IPS-18c (cell line): ENCODE data around the gene STAP2.

Experiments
- H3K4me3 ChIP-seq: 2 replicates; pipeline ENCODE4 v1.7.0; 2013; ENCODE audit warnings: low read depth, mild to moderate bottlenecking, low read length, moderate library complexity; ENCODE audit not compliant: insufficient read depth
- H3K9me3 ChIP-seq: one replicate; pipeline ENCODE4 v1.6.1; 2013; ENCODE audit warnings: mild to moderate bottlenecking, low read length, moderate library complexity; ENCODE audit not compliant: control insufficient read depth, insufficient read depth

The STAP2 gene

GRCh38 chr19:4372165-4373012 lies 33.8 kb upstream of the STAP2 start:
- H3K4me3 ChIP-seq: no peak overlapping the region
- H3K9me3 ChIP-seq: no peaks in the 10 kb centered on the region

DNA sequence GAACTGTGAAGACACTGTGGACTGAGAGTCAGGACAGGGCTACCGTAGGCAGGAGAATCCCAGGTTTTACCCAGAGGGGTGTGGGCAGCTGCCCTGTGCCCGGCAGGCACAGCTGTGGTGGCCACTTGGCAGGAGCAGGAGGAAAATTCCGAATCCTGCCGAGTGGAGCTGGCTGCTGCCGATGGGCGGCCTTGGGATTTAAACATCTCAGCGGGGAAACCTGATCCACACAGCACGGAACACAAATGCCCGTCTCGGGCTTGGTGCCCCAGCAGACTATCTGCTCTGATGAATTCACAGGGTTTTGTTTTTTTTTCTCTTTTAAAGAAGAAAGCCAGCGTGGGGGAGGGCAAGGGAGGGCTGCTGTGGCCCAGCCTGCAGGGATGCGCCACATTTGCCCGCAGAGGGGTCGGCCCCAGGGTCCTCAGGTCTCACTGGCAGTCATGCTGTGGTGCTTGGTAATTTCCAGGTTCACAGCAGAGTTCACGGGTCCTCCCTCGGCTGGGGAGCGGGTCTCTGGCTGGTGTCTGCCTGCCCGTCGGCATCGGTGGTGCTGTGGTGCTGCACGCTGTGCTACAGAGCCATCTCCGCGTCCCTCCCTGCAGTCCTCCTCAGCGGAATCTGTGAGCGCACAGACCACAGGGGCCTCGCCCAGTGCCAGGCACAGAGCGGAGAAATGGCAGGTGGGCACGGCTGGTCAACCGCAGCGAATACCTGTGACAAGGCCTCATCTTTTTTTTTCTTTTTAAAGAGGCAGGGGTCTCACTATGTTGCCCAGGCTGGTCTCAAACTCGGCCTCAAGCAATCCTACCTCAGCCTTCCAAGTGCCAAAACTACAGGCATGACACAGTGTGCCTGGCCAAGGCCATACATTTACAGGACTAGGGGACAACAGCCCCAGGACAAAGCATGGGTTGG lies 32.9 kb upstream of the STAP2 start:
- H3K9me3 ChIP-seq: no peaks in the 10 kb centered on the region
- no peak overlapping the region for H3K4me3 ChIP-seq

- H3K4me3 ChIP-seq: no peak overlapping the region
- H3K9me3 ChIP-seq: no peaks in the 10 kb centered on the region
Measured at GRCh38 chr19:4370418-4371041, 31.9 kb upstream of the STAP2 start.

DNA sequence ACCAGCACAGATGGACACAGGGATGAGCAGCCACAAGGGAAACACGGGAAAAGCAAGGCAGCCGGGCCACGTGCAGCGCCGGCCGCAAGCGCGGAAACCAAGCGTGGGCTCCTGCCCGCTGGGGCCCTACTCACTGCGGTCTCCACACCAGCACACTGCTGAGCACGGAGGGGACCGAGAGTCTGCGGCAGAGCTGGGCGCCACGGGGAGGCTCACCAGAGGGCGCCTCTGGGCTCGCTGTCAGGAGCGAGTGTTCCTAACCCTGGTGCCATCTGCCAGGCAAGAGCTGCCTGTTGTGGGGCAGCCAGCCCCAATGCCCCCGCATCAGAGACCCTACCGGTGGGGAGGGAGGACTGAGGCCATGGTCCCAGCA lies 31.2 kb upstream of the STAP2 start:
- H3K4me3 ChIP-seq: no peak overlapping the region
- H3K9me3 ChIP-seq: no peaks in the 10 kb centered on the region

- Histone ChIP-seq H3K9me3 (no peaks in the 10 kb centered on the region), H3K4me3 (no peak overlapping the region)
Measured at GRCh38 chr19:4369109-4369887, 30.7 kb upstream of the STAP2 start.

DNA sequence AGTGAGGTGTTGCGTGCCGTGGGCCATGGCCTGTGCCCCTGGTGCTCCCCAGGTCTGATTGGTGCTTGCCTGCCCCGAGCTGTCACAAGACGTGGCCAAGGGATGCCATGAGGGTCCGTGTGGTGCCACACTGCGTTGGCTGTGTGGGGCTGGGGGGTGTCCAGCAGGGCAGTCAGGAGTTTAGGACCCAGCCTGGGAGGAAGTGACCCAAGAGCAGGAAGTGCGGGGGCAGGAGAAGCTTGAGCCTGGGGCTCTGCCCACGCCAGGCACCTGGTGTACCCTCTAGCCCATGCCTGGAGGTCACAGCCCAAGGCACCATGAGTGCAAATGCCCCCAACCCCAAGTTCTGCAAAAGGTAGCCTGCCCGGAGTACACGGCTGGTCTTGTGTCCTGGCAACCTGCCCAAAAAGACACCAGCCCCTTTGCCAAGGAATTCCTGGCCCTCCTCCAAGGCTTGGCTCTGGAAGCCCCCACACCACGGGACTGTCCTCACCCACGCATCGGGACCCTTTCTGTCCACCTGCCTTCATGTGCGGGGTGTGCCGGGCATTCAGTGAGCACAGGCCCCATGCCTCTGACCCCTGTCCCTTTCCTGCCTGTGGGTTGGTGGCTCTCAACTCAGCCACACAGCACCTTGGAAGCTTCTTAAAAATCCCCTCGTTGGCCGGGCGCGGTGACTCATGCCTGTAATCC lies 29.6 kb upstream of the STAP2 start:
- no peaks in the 10 kb centered on the region for H3K9me3 ChIP-seq
- H3K4me3 ChIP-seq: no peak overlapping the region

DNA sequence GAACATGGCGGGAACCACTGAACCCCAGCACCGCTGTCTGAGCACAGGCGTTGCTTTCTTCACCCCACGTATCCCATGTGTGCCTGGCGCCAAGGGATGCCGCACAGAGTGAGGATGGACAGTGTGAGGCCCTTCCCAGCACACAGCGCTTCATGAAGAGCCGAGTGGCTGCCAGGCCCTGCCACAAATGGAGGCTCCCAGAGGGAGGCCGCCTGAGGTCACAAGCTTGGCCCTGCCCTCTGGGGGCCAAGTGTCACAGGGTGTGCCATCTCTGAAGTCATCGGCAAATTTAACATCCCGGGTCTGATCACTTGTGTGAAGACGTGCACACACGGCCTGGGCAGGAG lies 29.1 kb upstream of the STAP2 start:
- Histone ChIP-seq H3K9me3 (no peaks in the 10 kb centered on the region), H3K4me3 (no peak overlapping the region)

DNA sequence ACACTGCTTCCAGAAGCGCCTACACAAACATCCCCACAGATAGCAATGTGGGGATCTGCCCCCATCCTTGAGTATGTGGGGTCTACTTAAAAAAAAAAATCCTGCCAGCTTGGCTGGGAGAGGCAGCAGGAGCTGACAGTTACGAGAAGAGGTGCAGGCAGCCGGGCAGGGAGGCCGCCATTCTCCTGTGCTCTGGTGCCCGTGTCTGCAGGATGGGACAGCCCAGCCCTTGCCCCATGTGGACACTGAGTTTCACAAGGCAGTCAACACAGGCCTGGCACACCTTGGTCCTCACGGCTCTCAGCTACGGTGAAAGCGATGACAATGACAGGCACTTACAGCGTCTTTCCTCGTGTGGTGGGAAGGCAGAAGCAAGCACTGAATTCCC lies 28.7 kb upstream of the STAP2 start:
- H3K4me3 ChIP-seq: no peak overlapping the region
- no peaks in the 10 kb centered on the region for H3K9me3 ChIP-seq

- H3K4me3 ChIP-seq: no peak overlapping the region
Measured at GRCh38 chr19:4366666-4367335, 28.2 kb upstream of the STAP2 start.

GRCh38 chr19:4365791-4366665 lies 27.4 kb upstream of the STAP2 start:
- Histone ChIP-seq H3K4me3 (no peak overlapping the region), H3K9me3 (no peaks in the 10 kb centered on the region)

More at GRCh38 chr19:4366666-4367335, 28.2 kb upstream of the STAP2 start:
- H3K9me3 ChIP-seq: no peaks in the 10 kb centered on the region

DNA sequence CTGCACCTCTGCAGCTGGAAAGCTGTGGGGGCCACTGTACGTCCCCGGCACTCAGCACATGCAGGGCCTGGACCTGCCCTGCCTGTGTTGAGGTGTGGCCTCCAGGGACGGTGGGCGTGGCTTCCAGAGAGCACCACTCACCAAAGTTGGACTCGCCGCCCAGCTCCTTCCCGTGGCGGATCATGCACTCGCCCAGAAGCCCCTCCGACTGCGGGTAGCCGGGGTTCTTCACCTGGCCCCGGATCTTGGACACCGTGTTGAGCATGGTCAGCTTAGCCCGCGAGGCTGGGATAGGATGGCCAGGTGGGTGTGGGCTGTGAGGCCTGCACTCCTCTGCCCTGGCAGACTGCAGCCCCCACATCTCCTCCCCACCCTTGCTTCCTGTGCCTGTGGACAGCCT lies 26.7 kb upstream of the STAP2 start:
- Histone ChIP-seq H3K4me3 (no peak overlapping the region), H3K9me3 (no peaks in the 10 kb centered on the region)

- Histone ChIP-seq H3K4me3 (no peak overlapping the region), H3K9me3 (no peaks in the 10 kb centered on the region)
Measured at GRCh38 chr19:4363571-4364304, 25.1 kb upstream of the STAP2 start.

DNA sequence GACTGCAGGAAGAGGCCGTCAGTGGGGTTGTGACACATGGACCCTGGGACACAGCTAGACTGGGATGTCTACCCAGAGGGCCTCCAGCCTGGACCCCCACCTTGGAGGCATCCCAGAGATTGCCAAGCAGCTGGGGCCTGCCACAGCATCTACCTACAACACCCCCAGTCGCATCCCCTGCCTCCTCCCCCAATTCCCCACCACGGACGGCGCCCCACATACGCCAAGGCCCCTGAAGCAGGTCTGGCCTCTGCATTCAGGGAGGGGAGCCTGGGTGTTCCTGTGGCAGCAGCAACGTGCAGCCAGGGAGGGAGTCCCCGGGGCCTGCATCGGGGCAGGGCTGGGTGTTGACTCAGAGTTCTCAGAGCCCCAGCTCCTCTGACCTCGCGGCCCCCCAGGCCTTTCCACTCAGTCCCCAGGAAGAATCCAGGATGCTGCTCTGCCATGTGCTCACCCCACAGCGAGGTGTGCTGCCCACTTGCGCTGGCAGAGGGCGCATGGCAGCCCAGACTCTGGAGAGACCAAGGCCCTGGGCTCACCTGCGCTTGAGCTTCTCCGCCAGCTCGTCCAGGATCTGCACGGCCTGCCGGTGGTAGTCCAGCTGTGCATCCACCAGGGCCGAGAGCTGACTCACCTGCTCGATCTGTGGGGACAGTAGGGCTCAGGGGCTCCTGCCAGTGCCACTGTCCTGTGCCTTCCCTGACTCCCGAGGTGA lies 24.4 kb upstream of the STAP2 start:
- Histone ChIP-seq H3K4me3 (no peak overlapping the region), H3K9me3 (no peaks in the 10 kb centered on the region)

GRCh38 chr19:4362101-4362828 lies 23.6 kb upstream of the STAP2 start:
- Histone ChIP-seq H3K9me3 (no peaks in the 10 kb centered on the region), H3K4me3 (no peak overlapping the region)
